Uterine smooth muscle cell (primary cell): ENCODE measurements around the gene ZNF121. TPM values are rescaled to one million over a fixed set of nuclear protein-coding genes. Genes with fewer than 3 reads are reported as not detected.

Experiments
- total RNA-seq: library from RNA; depleted of rRNA; stranded (reverse); fragments of >200 nt; gene quantifications from 2 replicates; pipeline ENCODE4 v1.2.3, GENCODE V29; 2014

ZNF121 gene
- total RNA-seq = 41.0 and 45.8 TPM in 2 replicates

DNA sequence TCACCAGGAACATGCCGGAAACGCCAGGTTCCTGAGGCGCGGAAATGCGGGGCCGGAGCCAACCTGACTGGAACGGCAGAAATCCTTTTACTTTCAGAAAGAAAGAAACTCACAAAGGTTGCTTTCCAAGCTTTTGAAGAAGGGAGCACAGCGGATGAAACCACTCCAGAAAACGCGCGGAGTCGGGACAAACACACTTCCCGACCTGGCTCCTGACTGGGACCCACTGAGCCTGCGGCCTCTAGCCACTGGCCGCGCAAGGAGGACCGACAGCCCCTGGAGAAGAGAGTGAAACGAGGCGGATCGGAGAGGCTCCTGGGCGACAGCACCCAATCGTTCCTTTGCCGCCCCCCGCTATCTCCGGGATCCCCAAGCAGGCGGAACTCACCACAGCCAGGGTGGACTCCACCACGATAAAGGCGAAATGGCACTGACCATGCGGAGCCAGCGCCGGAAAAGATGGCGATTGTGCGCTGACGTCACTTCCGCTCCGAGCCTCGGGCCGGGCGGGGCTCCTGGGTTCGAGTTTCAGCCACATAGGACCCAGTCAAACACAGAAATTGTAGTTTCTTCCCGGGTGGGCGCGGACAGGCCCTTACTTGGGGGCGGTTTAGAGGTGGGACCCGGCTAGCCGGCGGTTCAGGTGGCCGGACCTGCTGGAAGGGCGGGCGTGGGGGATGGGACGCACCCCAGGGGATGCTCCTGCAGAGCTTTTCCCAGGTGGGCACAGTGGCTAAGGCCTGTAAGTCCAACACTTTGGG, at the start of gene ZNF121:
TSS of gene ZNF121 (minus strand) at position 432 of the 761 bp plus-strand sequence. CDS start 16,407 bp downstream, outside the sequence.

GRCh38 chr19:9621156-9622037, 37.1 kb upstream of the ZNF121 start, which contains the start of gene ZNF561:
Gene ZNF561 (minus strand): TSS chr19:9621232. CDS start chr19:9619456, 1,776 bp downstream.

DNA sequence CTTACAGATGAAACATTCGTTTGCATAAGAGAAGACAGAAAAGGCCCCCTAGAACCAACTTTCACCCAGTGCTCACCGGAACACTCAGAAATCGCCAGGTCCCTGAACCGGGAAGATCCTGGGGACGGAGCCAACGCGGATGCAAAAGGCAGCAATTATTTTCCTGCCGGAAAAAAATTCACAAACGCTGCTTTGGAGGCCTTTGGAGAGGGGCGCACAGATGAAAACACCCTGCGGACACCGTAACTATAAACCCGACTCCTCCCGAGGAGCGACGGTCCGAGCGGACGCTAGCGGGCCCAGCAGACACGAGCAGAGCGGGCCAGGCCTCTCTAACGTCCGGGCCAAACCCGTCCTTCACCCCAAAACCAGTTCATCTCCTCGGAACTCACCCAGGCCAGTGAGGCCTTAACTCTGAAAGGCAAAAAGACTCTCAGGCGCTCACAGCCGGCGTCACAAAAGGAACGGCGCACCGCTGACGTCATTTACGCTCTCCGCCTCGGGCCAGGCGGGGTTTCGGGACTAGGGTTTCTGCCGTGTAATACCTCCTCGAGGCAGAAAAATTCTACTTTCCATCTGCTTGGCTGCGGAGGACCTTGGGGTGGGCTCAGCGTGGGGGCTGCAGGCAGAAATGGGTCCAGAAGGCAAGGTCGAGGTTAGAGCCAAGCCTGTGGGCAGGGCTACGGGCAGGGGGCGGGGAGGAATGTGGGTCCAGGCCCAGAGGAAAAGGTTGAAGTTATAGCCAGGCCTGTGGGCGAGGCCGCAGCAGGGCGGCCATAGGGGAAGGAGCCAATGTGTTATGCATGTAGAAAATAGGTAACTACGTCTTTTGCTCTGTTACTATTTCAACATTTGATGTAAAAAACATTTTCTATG, 45.9 kb downstream of the ZNF121 start, which contains the start of gene ZNF426:
TSS of gene ZNF426 (minus strand) at position 463 of the 876 bp plus-strand sequence. CDS start 2,413 bp downstream, outside the sequence.

Other genes starting within 250 kb of the ZNF121 start
- 0.89 and 2.9 TPM in 2 replicates for gene ZNF177, start 221.5 kb downstream of the ZNF121 start, total RNA-seq
- gene ZNF266, start 148.9 kb downstream of the ZNF121 start, total RNA-seq = 7.1 and 12.4 TPM in 2 replicates
- 0.11 and 0.75 TPM in 2 replicates for gene ZNF560, start 85.9 kb downstream of the ZNF121 start, total RNA-seq
- 19.4 and 25.7 TPM in 2 replicates for gene ZNF426, start 45.9 kb downstream of the ZNF121 start, total RNA-seq
- gene ZNF561, start 36.7 kb upstream of the ZNF121 start, total RNA-seq = 43.3 and 59.1 TPM in 2 replicates
- gene ZNF562, start 90.6 kb upstream of the ZNF121 start, total RNA-seq = 26.0 and 28.0 TPM in 2 replicates
- gene ZNF846, start 184.2 kb upstream of the ZNF121 start, total RNA-seq = 7.9 and 14.4 TPM in 2 replicates
- gene FBXL12, start 234.6 kb upstream of the ZNF121 start, total RNA-seq = 18.8 and 19.6 TPM in 2 replicates
- gene UBL5, start 243.4 kb upstream of the ZNF121 start, total RNA-seq = 168 and 171 TPM in 2 replicates